Stimulated activated CD8-positive, alpha-beta memory T cell treated with anti-CD3 and anti-CD28 coated beads, Interleukin-7, amount 100 ng/mL, for 4 hours (primary cell): ENCODE results near the gene PITPNC1.
A peak's percentile ranks its signal among the peaks of the same experiment; 100 is the strongest.

Source experiments
- DNase-seq, 2 donors: peaks; one replicate each; pipeline ENCODE4 v3.0.0-alpha.2; 2020; ENCODE audit warnings: low read depth in 2 of 2

PITPNC1 gene

GRCh38 chr17:67433248-67433924 lies 56.3 kb downstream of the PITPNC1 start:
- DNase-seq: no peak

- DNase-seq: peak; percentile 35 to 49
Observed at GRCh38 chr17:67434061-67434525, 57.0 kb downstream of the PITPNC1 start.

- peak; percentile 31 to 47 for DNase-seq
Observed at GRCh38 chr17:67435122-67435521, 58.0 kb downstream of the PITPNC1 start.

- DNase-seq: no peak
Observed at GRCh38 chr17:67435786-67436185, 58.7 kb downstream of the PITPNC1 start.

- no peak for DNase-seq
Observed at GRCh38 chr17:67436233-67436632, 59.2 kb downstream of the PITPNC1 start.

GRCh38 chr17:67438667-67439066 lies 61.6 kb downstream of the PITPNC1 start:
- DNase-seq: no peak

GRCh38 chr17:67439269-67439668 lies 62.2 kb downstream of the PITPNC1 start:
- no peak for DNase-seq

- DNase-seq: no peak
Observed at GRCh38 chr17:67440277-67441051, 63.4 kb downstream of the PITPNC1 start.

- peak; percentile 70 to 79 for DNase-seq
Observed at GRCh38 chr17:67441052-67441895, 64.2 kb downstream of the PITPNC1 start.

GRCh38 chr17:67441896-67442219 lies 64.8 kb downstream of the PITPNC1 start:
- no peak for DNase-seq

- no peak for DNase-seq
Observed at GRCh38 chr17:67442787-67443624, 65.9 kb downstream of the PITPNC1 start.

GRCh38 chr17:67443931-67444595 lies 67.0 kb downstream of the PITPNC1 start:
- DNase-seq: no peak

GRCh38 chr17:67448449-67448848 lies 71.4 kb downstream of the PITPNC1 start:
- DNase-seq: no peak

- no peak for DNase-seq
Observed at GRCh38 chr17:67449065-67449464, 72.0 kb downstream of the PITPNC1 start.

- DNase-seq: no peak
Observed at GRCh38 chr17:67449845-67450755, 73.0 kb downstream of the PITPNC1 start.

GRCh38 chr17:67452681-67453554 lies 75.8 kb downstream of the PITPNC1 start:
- DNase-seq: no peak

- no peak for DNase-seq
Observed at GRCh38 chr17:67456103-67456502, 79.0 kb downstream of the PITPNC1 start.

- DNase-seq: no peak
Observed at GRCh38 chr17:67456889-67457288, 79.8 kb downstream of the PITPNC1 start.

GRCh38 chr17:67458203-67458602 lies 81.1 kb downstream of the PITPNC1 start:
- DNase-seq: no peak
